ENCODE data around the gene NVL. TPM values are rescaled to one million over a fixed set of nuclear protein-coding genes. Genes with fewer than 3 reads are reported as not detected.

The NVL gene
- total and polyA plus RNA-seq, 10 donors, result 23.3 to 61.9 (median 35.0) TPM

- H3K4me3 ChIP-seq, result no peak overlapping the region
- WGBS, 5 donors, result 92 to 100% (median 96%) methylated on average over 3 of the region's 3 CpGs
- H3K27ac ChIP-seq, result no peak overlapping the region
- no peaks in the 10 kb centered on the region for H3K27me3 ChIP-seq (replicated peaks in 1 of 7)
- intact Hi-C loops (cut with DNase I; ENCODE audit: low total_unique reads), result no loop called here
- no peaks in the 10 kb centered on the region for H3K4me1 ChIP-seq
- H3K36me3 ChIP-seq, result peaks cover 4 to 100% (median 75%) of the 10 kb centered on the region in 6 donors
- H3K9me3 ChIP-seq, result no peaks in the 10 kb centered on the region
- no peak for TF ChIP-seq POLR2AphosphoS5 (IDR thresholded peaks at IDR 0.05)
- DNase-seq, result no peak
Measured at GRCh38 chr1:224292419-224292818, 37.6 kb downstream of the NVL start.

DNA sequence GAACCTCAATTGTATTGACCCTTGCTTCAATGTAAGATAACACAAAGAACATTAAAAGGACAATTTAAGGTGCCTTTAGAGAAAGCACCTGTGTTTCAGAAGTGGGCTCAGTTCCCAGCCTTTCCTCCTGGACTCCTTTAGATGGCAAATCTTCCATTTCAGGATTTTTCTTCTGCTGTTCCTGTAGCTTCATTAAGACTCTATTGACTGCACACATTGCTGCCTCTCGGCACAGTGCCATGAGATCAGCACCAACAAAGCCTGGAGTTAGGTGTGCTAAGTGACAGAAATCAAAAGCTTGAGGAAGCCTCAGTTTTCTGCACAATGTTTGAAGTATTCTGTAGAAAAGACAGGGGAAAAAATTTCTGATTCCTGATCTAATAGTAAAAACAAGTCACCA is 40.6 kb downstream of the NVL start:
- no peaks in the 10 kb centered on the region for H3K9me3 ChIP-seq
- H3K36me3 ChIP-seq, result peaks cover 4 to 100% (median 78%) of the 10 kb centered on the region in 6 donors
- no peak for TF ChIP-seq POLR2A (IDR thresholded peaks at IDR 0.05)
- DNase-seq, result no peak
- H3K4me1 ChIP-seq, result no peaks in the 10 kb centered on the region
- no peaks in the 10 kb centered on the region for H3K27me3 ChIP-seq (replicated peaks in 1 of 7)
- intact Hi-C loops (cut with DNase I; ENCODE audit: low total_unique reads), result no loop called here
- H3K27ac ChIP-seq, result no peak overlapping the region
- no peak overlapping the region for H3K4me3 ChIP-seq
- 84 to 98% (median 94%) methylated on average over 1 of the region's 1 CpG for WGBS, 5 donors

GRCh38 chr1:224287714-224288113 is 42.3 kb downstream of the NVL start:
- intact Hi-C loops (cut with DNase I; ENCODE audit: low total_unique reads), result no loop called here
- no peak overlapping the region for H3K27ac ChIP-seq
- peaks cover 4 to 99% (median 71%) of the 10 kb centered on the region in 6 donors for H3K36me3 ChIP-seq
- no peak for DNase-seq
- H3K27me3 ChIP-seq (replicated peaks in 1 of 7), result no peaks in the 10 kb centered on the region
- 87 to 98% (median 89%) methylated on average over 2 of the region's 2 CpGs for WGBS, 5 donors
- TF ChIP-seq, protein P1, sequence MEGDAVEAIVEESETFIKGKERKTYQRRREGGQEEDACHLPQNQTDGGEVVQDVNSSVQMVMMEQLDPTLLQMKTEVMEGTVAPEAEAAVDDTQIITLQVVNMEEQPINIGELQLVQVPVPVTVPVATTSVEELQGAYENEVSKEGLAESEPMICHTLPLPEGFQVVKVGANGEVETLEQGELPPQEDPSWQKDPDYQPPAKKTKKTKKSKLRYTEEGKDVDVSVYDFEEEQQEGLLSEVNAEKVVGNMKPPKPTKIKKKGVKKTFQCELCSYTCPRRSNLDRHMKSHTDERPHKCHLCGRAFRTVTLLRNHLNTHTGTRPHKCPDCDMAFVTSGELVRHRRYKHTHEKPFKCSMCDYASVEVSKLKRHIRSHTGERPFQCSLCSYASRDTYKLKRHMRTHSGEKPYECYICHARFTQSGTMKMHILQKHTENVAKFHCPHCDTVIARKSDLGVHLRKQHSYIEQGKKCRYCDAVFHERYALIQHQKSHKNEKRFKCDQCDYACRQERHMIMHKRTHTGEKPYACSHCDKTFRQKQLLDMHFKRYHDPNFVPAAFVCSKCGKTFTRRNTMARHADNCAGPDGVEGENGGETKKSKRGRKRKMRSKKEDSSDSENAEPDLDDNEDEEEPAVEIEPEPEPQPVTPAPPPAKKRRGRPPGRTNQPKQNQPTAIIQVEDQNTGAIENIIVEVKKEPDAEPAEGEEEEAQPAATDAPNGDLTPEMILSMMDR (IDR thresholded peaks at IDR 0.05 in 8 of 11, conservative IDR thresholded peaks at IDR 0.05 in 3 of 11), result no peak
- no peak for TF ChIP-seq POLR2A (IDR thresholded peaks at IDR 0.05)
- no peak for TF ChIP-seq POLR2AphosphoS5 (IDR thresholded peaks at IDR 0.05)
- no peaks in the 10 kb centered on the region for H3K4me1 ChIP-seq
- H3K4me3 ChIP-seq, result no peak overlapping the region
- no peaks in the 10 kb centered on the region for H3K9me3 ChIP-seq

DNA sequence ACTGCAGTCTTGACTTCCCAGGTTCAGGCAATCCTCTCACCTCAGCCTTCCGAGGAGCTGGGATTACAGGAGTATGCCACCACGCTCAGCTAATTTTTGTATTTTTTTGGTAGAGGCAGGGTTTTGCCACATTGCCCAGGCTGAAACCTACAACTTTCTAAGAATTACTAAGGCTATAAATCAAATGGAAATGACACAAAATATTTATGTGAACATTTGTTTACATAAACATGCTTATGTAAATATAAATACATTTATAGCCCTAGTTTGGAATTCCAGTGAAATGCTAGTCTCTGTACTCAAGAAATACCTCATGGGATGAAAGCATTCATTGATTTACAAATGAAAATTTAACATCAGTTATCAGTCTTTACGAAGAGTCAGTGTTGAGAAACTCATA is 47.8 kb downstream of the NVL start:
- Histone ChIP-seq H3K9me3 (no peaks in the 10 kb centered on the region), H3K27me3 (replicated peaks in 1 of 7) (no peaks in the 10 kb centered on the region), H3K36me3 (peaks cover 0 to 91% (median 47%) of the 10 kb centered on the region in 6 donors), H3K4me3 (no peak overlapping the region), H3K4me1 (no peaks in the 10 kb centered on the region), H3K27ac (no peak overlapping the region)
- TF ChIP-seq, protein P1 (IDR thresholded peaks at IDR 0.05 in 8 of 11, conservative IDR thresholded peaks at IDR 0.05 in 3 of 11), result no peak
- TF ChIP-seq POLR2AphosphoS5 (IDR thresholded peaks at IDR 0.05) (no peak), POLR2A (IDR thresholded peaks at IDR 0.05) (no peak)
- no peak for DNase-seq
- WGBS, 5 donors, result 94 to 99% (median 99%) methylated on average over 3 of the region's 3 CpGs
- intact Hi-C loops (cut with DNase I; ENCODE audit: low total_unique reads), result no loop called here

DNA sequence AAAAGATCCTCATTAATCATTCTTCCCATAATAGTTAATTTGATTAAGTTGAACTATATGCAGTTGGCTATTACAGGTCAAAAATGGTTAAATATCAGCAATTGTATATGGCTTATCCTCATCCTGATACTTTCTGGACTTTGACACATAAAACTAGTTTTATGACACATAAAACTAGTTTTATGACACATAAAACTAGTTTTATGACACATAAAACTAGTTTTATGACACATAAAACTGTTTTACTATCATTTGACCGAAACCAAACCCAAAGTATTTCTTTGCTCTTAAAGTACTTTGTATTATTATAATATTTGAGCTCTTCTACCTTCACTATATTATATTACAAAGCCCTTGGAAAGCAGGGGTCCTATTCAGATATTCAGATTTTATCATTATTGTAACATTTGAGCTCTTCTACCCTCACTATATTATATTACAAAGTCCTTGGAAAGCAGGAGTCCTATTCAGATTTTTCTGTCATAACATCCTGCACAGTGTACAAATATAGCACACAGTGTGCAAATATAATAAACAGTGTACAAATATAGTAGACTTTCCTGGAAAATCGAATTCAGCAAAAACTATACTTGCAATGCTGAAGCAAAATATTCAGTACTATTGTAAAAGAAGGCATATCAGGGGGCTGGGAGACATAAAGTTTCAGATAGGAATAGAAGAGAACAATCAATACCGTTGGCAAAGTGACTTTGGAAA is 53.0 kb downstream of the NVL start:
- Histone ChIP-seq H3K27me3 (replicated peaks in 1 of 7) (no peaks in the 10 kb centered on the region), H3K36me3 (peaks cover 0 to 76% (median 26%) of the 10 kb centered on the region in 6 donors), H3K4me3 (no peak overlapping the region), H3K27ac (no peak overlapping the region), H3K9me3 (no peaks in the 10 kb centered on the region), H3K4me1 (no peaks in the 10 kb centered on the region)
- no peak for DNase-seq
- WGBS, 5 donors, result 80 to 88% (median 86%) methylated on average over 3 of the region's 3 CpGs
- intact Hi-C loops (cut with DNase I; ENCODE audit: low total_unique reads), result no loop called here
- TF ChIP-seq, protein P1 (IDR thresholded peaks at IDR 0.05 in 8 of 11, conservative IDR thresholded peaks at IDR 0.05 in 3 of 11), result no peak
- TF ChIP-seq POLR2A (IDR thresholded peaks at IDR 0.05), result no peak
- no peak for TF ChIP-seq POLR2AphosphoS5 (IDR thresholded peaks at IDR 0.05)
